Embryonic facial prominence (tissue), 1 donor: ENCODE data around the gene ATP5PB.
A peak's percentile ranks its signal among the peaks of the same experiment; 100 is the strongest.

Experiments
- DNase-seq: peaks from one replicate; pipeline ENCODE4 v3.0.0-alpha.2; 2016; ENCODE audit errors: extremely low spot score

ATP5PB gene, protein sequence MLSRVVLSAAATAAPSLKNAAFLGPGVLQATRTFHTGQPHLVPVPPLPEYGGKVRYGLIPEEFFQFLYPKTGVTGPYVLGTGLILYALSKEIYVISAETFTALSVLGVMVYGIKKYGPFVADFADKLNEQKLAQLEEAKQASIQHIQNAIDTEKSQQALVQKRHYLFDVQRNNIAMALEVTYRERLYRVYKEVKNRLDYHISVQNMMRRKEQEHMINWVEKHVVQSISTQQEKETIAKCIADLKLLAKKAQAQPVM

DNA sequence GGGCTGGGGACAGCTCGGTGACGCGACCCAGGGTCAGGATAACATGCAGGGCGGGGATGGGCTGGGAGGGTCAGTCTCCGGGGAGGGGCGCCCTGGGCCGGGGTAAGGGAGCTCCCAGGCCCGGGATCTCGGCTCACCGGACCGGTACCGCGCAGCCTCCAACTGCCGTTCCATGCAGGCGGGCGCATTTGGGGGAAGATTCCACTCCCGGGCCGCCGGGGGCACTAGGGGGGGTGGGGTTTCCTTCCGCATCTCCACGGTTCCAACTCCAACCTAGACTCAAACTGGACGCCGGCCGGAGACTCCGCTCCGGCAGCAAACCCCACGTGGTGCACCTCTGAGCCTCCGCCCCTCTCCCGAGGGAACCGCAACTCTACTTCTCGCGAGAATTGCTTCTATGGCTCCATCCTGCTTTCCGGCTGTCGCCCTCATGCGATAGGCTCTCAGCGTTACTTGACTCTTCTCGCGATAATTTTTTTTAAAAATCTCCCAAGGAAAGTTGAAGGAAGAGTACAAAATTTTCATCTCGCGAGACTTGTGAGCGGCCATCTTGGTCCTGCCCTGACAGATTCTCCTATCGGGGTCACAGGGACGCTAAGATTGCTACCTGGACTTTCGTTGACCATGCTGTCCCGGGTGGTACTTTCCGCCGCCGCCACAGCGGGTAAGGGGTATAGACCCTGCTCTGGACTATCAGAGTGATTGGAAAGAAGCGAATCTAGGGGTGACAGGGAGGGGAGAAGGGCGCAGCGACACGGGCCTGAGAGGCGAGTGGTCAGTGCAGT, at the start of gene ATP5PB, which contains the start of gene WDR77:
Gene ATP5PB (plus strand): TSS at position 547 of the 785 bp plus-strand sequence. CDS start 78 bp downstream, at position 625.
Gene WDR77 (minus strand): TSS at position 339 of the 785 bp plus-strand sequence. CDS start 87 bp downstream, at position 252.
- peak; percentile 98 for DNase-seq

DNA sequence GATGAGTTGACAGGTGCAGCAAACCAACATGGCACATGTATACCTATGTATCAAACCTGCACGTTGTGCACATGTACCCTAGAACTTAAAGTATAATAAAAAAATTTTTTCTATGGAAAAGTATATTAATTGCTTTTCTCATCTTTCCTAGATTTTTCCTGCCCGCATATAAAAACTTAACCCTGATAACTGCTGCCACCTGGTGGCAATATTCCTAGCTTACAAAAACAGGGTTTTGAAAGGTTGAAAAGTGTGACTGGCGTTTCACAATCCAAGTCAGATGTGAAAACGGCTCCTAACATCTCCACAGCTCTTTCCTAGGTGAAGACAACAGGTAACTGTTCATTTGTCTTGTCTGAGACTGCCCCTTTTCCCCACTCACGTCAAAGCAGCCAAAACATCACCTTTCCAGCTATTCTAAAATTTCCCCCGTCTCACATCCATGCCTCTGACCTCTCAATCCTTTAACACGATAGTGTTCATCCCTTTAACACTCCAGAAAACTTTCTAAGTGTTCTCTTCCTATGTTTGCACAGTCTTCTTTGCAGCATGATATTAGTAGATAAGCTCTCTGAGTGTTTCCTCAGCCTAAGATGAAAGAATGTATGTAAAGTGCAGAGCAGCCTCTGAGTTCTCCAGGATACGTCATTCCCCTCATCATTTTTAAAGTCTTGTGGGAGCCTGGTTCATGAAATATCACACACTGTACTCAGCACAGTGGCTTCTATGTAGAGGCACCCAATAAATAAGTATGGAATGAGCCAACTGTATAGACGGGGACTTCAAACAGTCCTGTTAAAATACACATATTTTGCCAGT, 49.3 kb upstream of the ATP5PB start:
- DNase-seq: no peak

DNA sequence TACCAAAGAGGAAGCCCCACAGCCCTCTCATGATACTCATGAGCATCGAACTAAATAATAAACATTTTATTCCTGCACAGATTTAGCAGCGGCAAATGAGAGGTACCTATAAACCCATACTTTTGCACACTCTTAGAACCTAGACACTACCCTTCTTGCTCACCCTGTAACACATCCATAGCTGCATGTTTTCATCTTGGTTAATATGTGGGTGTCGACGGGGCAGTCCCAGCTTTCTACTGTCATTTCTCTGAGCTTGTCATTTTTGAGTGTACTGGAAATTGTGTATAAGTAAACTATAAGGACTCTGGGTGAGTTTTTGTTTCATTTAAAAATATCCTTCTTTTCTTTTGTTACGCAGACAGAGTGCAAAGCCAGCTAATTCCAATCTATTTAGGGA, 47.2 kb upstream of the ATP5PB start:
- no peak for DNase-seq

DNA sequence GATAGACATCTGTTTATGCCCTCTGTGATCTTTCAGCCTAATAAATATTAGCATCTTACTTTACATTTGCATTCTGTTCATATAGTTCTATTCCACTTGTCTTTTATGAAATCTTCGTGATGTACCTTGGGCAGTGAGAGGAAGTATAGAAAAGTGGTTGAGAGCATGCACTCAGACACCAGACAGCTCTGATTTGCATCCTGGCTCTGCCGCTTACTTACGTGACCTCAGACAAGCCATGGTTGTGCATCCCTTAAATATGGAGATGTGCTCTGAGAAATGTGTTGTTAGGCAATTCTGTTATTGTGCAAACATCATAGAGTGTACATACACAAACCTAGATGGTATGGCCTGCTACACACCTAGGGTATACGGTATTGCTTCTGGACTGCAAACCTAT, 44.7 kb upstream of the ATP5PB start:
- no peak for DNase-seq

DNA sequence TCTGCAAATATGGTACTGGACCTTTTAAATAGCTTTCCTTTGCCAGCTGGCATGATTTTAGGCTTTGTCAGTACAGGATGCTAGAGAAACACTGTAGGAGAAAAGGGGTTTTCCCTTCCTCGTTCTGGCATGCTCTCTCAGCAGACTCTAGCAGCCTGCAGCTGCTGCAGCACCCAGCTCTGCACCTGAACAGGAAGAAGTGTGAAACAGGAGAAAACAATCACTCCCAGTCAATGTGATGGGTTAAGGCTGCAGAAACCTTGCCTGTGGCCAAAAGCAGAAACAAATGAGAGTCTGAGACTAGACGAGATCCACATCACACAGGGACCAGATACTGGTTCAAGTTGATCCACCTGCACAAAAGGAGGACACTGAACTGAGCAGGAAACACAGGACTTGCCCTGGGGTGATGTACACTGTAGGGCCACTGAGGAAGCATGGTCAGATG, 42.9 kb upstream of the ATP5PB start:
- no peak for DNase-seq

DNA sequence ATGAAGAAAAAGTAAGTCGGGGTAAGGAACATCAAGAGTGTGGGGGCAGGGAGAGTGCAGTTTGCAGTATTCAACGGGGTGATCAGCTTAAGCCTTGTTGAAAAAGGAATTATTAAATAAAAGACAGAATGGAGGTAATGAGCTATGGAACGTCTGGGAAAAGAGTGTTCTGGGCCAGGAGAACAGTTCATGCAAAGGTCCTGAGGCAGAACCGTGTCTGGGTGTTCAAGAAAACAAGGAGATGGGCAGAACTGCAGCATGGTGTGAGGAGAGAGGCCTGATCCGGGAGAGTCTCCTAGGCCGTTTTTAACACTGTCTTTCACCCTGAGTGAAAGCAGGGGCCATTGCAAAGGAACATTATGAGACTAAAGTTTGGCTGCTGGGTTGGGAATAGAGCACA, 42.0 kb upstream of the ATP5PB start:
- no peak for DNase-seq

DNA sequence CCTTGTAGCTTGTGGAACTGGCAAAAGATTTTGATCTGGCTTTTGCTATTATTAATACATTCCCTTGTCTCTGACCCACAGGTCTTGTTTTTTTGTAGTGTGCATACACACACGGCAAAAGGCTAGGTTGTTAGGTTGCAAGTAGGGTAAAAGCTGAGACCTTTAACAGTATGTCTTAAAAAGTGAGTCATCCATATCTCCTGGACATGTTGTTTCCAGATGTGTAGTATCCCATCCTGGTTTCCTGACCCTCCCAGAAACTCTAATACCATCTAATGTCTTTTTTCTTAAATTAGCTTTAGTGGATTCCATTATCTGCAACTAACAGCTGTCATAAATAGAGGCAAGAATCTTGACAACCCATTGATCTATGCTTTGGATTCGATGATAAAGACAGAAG, 36.4 kb upstream of the ATP5PB start:
- no peak for DNase-seq

DNA sequence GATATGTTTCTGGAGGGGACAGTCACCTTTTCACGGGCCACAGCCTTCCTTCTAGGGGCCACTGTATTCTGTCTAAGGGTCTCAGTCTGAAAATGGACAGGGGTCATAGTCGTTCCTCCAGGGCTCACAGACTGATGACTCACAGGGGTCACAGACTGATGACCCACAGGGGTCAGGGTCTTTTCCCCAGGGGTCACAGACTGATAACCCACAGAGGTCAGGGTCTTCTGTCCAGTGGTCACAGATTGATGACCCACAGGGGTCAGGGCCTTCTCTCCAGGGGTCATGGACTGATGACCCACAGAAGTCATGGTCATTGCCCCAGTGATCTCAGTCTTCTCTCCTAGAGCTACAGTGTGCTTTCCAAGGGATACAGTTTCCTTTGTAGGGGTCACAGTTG, 34.5 kb upstream of the ATP5PB start:
- DNase-seq: no peak

DNA sequence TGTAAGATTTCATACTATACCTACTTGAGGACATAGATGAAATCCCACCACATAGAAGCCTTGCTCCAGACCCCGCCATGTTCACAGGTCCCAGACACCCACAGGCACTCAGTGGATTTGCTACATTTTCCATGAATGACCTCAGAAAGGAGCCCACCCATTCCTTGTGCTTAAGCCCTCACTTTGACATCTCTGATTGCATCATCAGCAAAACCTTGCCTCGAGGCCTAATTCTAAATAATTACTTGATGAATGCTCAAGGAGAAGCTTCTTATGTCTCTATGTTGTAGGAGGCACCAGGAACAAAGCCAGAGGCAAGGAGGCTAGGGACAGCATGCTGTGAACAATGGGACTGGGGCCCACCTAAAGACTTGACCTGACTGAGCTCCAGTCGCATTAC, 33.8 kb upstream of the ATP5PB start:
- DNase-seq: no peak

DNA sequence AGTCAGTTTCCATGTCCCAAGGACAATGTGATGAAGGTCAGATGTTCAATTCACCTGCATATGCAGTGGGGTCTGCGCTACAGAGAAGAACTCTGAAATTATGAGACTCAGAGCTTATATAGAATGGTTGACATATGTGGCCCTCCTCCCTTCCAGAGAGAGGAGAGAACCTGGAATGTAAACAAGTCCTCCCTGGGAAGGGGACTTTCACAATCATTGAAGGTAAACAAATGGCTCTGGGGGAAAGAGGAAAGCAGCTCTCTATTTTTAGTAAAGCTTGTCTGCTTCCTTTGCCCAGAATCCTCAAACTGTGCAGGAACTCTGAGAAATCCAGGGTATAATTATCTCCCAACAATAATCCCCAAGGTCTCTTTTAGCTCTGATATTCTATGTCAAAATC, 31.5 kb upstream of the ATP5PB start:
- DNase-seq: no peak

DNA sequence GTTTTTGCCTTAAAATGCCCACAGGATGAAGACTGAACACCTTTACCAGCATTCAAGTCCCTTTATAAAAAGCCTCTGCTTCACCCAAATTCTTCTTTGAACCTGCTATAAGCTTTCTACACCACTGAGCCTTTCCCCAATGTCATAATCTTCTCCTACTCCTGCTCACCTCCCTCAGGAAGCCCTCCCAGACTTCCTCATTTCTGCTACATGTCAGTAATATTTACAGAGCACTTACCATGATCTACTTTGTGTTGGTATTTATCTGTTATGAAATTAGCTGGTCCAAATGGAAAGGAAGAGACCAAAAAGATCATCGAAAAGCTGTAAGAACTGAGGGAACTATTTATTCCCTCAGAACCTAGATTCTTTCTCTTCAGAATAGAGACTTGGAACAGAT, 30.2 kb upstream of the ATP5PB start:
- DNase-seq: no peak

DNA sequence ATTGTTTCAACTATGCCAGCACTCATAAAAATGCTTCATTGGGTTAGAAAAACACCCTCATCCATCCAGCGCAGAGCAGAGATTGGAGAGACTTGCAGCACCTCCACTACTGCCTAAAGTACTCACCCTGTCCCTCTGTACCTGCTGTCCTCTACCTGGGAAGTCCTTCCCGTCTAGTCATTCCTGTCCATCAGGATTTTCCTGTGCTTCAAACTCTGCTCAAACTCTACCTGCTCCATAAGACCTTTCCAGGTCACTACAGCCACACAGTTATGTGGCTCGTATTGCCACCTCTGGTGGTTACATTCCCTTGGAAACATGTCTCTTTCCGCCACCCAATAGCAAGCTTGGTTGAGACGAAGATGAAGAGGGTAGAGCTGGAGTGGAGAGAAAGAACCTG, 28.9 kb upstream of the ATP5PB start:
- DNase-seq: no peak

DNA sequence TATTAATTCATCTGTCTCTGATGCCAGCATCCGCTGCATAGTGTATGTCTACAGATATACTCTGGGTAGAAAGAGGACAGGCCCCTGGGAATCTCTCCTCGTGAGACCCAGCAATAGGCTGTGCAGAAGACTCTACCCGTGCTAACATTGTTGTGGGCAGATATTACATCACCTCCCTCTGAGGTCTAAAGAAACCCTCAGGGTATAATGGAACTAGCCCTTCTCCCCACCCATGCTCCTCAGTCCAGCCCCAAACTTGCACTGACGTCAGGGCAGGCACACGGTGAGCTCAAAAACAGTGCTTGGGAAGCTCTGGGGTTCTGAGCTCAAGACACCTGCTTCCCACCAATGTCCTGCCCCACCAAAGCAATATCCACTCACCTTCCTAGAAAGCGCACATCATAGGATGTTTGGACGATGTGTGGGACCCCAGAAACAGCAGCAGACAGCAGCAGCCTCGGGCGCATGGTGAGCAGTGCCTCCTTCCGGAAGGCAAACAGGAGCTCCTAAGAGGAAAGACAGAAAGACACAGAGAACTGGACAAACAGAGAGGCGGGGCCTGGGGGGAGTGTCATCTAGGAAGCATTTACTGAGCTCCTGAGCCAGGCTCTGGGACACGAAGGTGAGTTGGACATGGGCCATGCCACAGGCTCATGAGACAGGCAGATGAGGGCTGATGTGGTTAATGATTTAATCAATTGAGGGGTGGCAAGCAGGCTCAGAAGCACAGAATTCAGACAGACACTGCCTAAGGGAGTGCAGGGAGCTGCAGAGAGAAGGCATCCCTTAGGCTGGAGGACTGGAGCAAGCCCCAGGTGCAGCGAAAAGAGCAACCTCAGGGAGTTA, 26.5 kb upstream of the ATP5PB start:
- no peak for DNase-seq

DNA sequence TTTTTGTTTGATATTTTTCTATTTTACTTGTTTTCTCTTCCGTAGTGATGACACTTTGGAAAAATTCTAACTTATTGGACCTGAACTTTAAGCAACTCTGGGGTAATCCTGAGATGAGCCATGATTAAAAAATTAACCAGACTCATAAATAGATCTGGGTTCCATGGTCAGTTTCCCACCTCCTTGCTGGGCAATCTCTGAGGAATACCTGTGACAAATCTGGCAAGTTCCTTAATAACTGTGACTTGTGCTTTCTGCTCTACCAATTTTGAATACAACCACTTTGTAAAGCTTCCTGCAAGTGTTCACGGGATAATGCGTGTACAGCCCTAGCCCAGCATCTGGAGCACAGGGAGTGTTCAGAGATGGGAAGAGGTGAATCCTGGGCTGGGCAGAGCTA, 25.0 kb upstream of the ATP5PB start:
- DNase-seq: no peak

DNA sequence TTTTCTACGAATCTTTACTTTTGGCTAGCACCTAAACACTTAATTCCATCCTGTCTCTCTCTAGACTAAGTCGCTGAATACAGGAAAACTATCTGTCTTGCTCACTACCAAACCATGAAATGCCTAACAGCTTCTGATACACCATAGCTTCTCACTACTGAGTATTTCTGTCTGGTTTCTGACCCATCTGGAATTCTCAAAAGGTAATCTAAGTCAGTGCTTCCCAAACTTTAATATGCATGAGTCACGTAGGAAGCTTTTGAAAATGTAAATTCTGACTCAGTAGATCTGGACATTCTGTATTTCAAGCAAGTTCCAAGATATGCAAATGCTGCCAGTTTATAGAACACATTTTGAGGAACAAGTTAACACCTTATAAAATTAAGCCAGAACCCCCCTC, 12.5 kb upstream of the ATP5PB start:
- DNase-seq: no peak

DNA sequence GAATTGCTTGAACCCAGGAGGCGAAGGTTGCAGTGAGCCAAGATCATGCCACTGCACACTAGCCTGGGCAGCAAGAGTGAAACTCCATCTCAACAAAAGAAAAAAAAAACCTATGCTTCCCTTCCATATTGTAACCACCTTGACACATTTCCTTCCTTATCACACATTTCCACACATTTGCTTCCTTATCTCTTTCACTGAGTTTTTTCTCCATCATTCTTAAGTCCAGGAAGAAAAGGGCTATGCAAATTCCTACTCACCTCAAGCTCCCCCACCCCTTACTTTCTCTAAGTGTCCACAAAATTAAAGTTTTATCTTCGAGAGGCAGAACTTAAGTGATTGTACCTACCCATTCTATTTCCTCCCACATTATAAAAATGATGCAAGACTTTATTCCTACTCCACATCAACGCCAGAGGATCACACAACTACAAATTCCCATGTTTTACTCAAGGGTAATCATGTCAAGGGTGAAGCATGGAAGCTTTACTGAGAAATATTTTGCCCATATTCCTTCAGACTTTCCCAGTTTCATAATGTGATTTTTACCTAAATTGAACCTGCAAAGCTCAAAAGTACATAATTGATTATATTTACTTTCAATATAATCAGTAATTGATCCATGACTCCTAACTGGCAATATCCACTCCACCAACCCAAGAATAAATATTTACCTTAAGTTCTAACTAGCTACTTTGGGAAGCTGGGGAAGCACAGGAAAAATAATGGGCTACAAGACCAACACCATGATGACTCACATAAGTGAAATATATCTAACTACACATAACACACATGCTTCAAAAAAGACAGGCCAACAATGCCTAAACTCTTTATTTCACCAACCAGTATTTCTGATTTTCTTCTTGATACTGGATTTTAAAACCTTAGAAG, 9.6 kb upstream of the ATP5PB start:
- DNase-seq: no peak

DNA sequence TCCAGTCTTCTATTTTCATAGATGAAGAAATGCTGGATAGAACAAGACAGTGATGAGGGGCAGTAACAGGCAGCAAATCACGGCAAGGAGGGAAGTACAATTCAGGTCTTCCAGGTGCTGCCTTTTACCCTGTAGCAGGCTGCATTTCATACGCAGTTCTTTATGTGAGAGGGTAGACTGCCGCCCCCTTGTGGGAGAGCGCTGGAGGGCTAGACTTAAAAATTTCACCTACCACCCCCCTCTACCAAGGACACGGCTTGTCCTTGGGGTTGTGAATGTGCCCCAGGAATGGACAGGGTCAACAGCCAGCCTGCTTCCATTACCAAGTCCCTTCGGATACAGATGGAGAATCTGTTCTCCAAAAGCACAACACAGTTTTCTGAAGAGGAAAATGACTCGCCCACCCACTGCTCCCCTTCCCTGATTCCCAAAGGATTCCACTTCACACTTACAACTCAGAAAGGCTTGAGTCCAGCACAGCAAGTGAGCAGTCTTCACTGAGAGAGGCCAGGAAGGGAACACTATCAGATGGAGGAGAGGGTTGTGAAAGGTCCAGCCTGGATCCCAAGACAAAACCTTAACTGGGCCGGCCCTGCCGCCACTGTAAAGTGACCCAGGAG, 7.6 kb upstream of the ATP5PB start:
- no peak for DNase-seq

DNA sequence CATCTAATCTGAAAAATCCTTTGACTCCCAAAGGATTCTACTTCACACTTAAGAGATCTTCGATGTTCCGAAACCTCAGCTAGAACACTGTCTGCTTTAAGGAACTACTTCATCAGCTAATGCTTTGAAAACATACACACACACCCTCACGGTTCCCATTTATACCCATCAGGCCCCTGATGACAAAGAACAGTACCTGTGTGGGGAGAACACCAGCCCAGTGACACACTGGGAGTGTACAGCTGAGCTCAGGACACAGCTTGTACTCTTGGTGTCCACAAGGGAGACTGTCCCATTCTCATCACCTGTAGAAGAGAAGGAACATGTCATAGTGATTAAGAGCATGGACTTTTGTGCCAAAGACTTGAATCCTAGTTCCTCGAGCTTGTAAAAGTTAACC, 6.8 kb upstream of the ATP5PB start:
- no peak for DNase-seq

DNA sequence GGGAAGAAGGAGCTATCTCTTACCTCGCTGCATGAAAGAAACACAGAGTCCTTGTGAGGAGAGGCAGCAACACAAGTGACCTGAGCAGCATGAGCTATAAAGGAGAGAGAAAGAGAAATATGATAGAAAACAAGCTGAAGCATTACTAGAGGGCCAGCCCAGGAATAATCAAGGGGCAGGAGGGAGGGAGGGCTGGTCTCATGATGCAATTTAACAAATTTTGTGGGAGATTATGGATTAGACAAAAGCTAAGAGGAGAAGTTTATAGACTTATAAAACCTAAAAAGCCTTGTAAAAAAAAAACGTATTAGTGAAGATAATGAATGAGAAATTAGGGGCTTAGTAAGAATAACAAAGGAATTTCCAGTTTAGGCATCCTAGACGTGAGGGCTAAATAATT, 5.2 kb upstream of the ATP5PB start:
- DNase-seq: no peak

DNA sequence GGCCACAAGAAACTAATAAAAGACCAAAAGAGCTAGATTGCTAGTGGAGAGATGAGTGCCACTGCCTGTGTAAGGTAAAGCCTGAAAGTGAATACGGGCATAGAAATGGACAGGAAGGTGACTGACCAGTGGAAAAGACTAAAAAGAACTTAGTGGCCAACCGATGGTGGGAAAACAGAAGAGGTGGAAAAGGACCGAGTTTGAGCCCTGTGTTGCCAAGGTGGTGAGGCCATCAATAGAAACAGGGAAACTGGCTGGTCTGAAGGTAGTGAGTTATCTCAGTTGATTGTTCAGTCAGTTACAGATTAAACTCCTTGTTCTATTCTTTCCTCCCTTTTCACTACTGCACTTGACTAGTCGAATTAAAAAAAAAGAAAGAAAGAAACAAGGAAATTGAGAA, 2.7 kb upstream of the ATP5PB start:
- DNase-seq: no peak
